Upper lobe of left lung (tissue), 4 donors: ENCODE measurements around the gene ADSL.

Experiments used
- CTCF ChIP-seq, 6 experiments: fragments of 450-650 bp in 4 of 6; fragments of 200-600 bp in 2 of 6; sonication (generic) in 2 of 6; IDR thresholded peaks; one replicate each; pipeline ENCODE4 v1.5.1; 2016 to 2019; ENCODE audit warnings: antibody characterized with exemption in 6 of 6
- POLR2A ChIP-seq, 4 donors: fragments of 450-650 bp; IDR thresholded peaks; one replicate each; pipeline ENCODE4 v1.5.1; 2016 to 2017; ENCODE audit warnings: antibody characterized with exemption in 4 of 4, mild to moderate bottlenecking in 2 of 4

GRCh38 chr22:40335358-40335757 is 10.9 kb upstream of the ADSL start:
- no peak for TF ChIP-seq CTCF (IDR thresholded peaks at IDR 0.05)
- TF ChIP-seq POLR2A (IDR thresholded peaks at IDR 0.05), result no peak
